Hepatocyte (in vitro differentiated cells): Measurements from ENCODE around the gene ERVFRD-1.

ENCODE experiments used
- CTCF ChIP-seq: fragments of 200-600 bp; sonication (generic); IDR thresholded peaks from 2 replicates; pipeline ENCODE4 v1.5.1; 2016; ENCODE audit warnings: antibody characterized with exemption, mild to moderate bottlenecking; ENCODE audit not compliant: poor library complexity
- EZH2 ChIP-seq: fragments of 200-600 bp; sonication (generic); IDR thresholded peaks from 2 replicates; pipeline ENCODE4 v1.6.1; 2016; ENCODE audit warnings: antibody characterized with exemption, mild to moderate bottlenecking, borderline replicate concordance

GRCh38 chr6:11065436-11066202 lies 45.9 kb downstream of the ERVFRD-1 start:
- TF ChIP-seq CTCF, result no peak
- no peak for TF ChIP-seq EZH2
